HG03066 (cell line): Measurements from ENCODE around the gene SGSM1.
"Not testable (repeated sequence)": the region's sequence is repeated elsewhere in the genome, so short reads cannot be mapped to it uniquely, and the experiment has no call there.

Experiments used
- ATAC-seq: cut with Tn5 transposase; IDR thresholded peaks from one replicate; pipeline ENCODE4 v1.9.1; 2021; ENCODE audit warnings: low read depth; ENCODE audit not compliant: unreplicated experiment

Gene SGSM1

GRCh38 chr22:24887260-24887659, 81.2 kb downstream of the SGSM1 start:
- no peak for ATAC-seq

GRCh38 chr22:24893341-24894070, 87.5 kb downstream of the SGSM1 start:
- ATAC-seq, result no peak

- ATAC-seq, result no peak
These were observed 88.4 kb downstream of the SGSM1 start for GRCh38 chr22:24894220-24894975.

GRCh38 chr22:24894998-24895397, 89.0 kb downstream of the SGSM1 start:
- ATAC-seq, result no peak

- ATAC-seq, result no peak
These were observed 95.4 kb downstream of the SGSM1 start for GRCh38 chr22:24901448-24901847.

GRCh38 chr22:24905909-24906308, 99.9 kb downstream of the SGSM1 start:
- no peak for ATAC-seq

GRCh38 chr22:24907101-24907500, 101.1 kb downstream of the SGSM1 start:
- ATAC-seq, result not testable (repeated sequence)

GRCh38 chr22:24920029-24920428, 114.0 kb downstream of the SGSM1 start:
- no peak for ATAC-seq

- no peak for ATAC-seq
These were observed 119.8 kb downstream of the SGSM1 start for GRCh38 chr22:24925586-24926427.

GRCh38 chr22:24926428-24926725, 120.4 kb downstream of the SGSM1 start:
- no peak for ATAC-seq

GRCh38 chr22:24926849-24927579, 121.0 kb downstream of the SGSM1 start:
- no peak for ATAC-seq

GRCh38 chr22:24928322-24928721, 122.3 kb downstream of the SGSM1 start:
- ATAC-seq, result no peak

- ATAC-seq, result no peak
These were observed 124.7 kb downstream of the SGSM1 start for GRCh38 chr22:24930678-24931077.

GRCh38 chr22:24935771-24936483, 129.9 kb downstream of the SGSM1 start:
- ATAC-seq, result no peak

GRCh38 chr22:24937114-24937513, 131.1 kb downstream of the SGSM1 start:
- no peak for ATAC-seq

- ATAC-seq, result no peak
These were observed 132.8 kb downstream of the SGSM1 start for GRCh38 chr22:24938741-24939341.

- ATAC-seq, result no peak
These were observed 136.3 kb downstream of the SGSM1 start for GRCh38 chr22:24942301-24942700.

GRCh38 chr22:24944217-24944937, 138.4 kb downstream of the SGSM1 start:
- no peak for ATAC-seq

GRCh38 chr22:24945430-24945829, 139.4 kb downstream of the SGSM1 start:
- ATAC-seq, result no peak
